ENCODE data around the gene ZNF511. TPM values are rescaled to one million over a fixed set of nuclear protein-coding genes. Genes with fewer than 3 reads are reported as not detected.
A peak's percentile ranks its signal among the peaks of the same experiment; 100 is the strongest.

Gene ZNF511
- polyA plus RNA-seq, 3 donors = 33.1 to 52.8 (median 40.8) TPM

DNA sequence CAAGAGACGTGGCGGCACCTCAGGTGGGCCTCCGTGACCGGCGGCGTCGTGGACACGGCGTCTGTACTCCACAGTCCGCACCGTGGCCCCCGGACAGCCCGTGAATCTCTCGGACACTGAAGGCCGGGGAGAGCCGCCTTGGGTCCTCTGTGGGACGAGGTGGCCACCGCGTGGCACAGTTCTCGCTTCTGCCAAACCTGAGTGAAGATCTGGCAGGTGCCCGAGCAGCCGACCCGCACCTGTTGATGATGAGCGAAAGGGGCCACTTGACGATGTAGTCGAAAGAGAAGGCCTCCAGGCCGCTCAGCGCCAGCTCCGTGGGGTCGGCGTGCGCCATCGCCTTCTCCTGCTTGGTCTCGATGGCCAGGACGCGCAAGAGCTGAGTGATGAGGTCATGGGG lies 23.5 kb upstream of the ZNF511 start:
- no peak for DNase-seq

DNA sequence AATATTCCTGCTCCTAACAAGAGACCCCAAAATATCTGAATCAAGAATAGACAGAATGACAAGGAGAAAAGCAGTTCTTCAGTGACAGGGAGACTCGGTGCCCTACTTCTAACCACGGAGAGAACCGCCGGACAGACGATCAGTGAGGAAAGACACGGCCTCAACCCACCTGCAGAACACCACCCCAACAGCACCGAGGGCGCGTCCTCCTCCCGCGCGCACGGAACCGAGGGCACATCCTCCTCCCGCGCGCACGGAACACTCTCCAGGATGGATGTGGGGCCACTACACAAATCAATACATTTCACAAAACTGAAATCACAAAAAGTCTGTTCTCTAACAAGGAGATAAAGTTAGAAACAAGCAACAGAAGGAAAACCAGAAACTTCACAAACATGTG lies 22.3 kb upstream of the ZNF511 start:
- DNase-seq = no peak

DNA sequence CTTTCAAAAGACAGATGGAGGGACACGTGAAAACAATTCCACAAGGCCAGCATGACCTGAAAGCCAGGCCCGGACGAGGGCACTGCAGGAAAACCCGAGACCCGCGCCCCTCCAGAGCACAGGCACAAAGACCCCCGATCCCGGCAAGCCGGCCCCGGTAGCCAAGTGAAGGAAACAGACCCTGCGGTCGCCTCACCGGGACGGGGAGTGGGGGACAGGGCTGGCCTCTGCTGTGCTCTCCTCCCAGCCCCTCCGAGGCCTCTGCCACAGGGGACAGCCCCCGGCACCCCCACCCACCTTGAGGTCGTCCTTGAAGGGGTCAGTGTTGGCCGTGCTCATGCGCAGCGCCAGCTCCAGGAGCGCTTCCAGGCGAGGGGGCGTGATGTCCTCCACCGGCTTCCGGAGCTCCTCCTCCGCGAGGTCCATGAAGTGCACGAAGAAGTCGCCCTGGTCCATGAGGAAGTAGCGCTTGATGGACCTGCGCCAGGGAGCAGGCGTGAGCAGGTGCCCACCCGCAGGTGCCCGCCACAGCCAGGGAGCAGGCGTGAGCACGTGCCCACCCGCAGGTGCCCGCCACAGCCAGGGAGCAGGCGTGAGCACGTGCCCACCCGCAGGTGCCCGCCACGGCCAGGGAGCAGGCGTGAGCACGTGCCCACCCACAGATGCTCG lies 20.7 kb upstream of the ZNF511 start:
- no peak for DNase-seq

DNA sequence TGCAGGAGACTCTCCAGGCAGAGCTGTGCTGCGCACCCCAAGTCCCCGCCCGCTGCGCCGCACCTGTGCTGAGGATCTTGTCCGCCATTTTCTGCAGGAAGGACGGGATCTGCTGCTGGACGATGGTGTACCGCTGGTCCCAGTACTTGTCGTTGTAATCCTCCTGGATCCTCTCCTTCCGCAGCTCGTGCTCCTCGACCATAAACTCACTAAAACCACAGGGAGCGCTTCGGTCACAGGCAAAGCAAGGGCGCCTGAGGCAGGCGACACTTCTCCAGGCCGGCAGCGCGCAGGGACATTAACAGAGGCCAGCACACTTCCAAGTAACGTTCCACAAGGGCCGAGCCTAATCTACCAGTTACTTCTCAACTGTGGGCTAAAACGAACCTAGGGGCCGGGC lies 19.0 kb upstream of the ZNF511 start:
- no peak for DNase-seq

DNA sequence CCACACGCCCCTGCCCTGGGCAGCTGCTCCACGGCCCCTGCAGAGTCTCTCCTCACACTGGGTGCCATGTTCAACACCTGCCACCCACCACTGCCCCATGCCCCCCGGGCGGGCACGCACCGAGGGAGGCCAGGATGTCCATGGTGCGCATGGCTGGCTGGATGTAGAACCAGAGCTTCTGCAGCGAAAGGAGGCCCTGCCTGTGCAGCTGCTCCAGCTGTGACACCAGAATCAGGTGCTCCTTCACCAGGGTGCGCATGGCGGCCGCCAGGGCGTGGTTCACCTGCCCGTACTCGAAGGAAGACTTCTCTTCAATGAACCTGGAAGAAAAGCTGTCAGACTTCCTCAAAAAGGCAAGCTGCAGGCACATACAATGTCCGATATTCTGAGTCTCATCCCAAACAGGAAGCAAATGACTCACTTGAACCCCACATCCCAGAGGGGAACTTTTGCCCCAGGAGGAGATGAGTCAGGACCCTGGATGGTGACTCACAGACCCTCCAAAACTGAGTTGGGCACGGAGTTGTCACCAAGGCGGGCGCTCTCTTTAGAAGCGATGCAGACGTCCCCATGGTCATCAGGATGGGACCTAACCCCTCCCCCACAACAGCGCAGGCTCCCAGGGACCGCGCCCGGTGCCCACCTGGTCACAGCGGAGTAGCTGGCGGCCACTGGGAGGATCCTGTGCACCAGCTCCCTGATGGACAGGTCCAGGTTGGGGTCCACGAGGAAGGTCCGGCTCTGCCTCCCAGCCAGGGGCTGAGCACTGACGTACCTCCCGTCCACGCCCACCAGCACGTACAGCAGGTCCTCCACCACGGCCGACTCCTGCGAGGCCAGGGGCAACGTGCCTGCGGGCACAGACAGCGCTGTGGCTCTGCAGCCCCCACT lies 15.6 kb upstream of the ZNF511 start:
- DNase-seq = no peak

DNA sequence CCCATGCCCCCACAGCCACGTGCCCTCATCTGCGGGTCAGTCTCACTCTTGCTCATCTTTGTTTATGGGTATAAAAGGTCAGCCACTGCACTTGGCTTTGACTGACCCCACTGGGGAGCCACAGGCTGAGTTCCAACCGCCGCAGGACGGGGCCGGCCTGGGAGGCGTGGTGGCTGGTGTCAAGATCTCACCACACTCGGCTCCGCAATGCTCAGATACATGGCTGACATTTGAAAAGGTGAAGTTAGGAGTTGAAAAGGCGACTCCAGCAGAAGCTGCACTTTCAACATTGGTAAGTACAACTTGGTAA lies 14.9 kb upstream of the ZNF511 start:
- no peak for DNase-seq

DNA sequence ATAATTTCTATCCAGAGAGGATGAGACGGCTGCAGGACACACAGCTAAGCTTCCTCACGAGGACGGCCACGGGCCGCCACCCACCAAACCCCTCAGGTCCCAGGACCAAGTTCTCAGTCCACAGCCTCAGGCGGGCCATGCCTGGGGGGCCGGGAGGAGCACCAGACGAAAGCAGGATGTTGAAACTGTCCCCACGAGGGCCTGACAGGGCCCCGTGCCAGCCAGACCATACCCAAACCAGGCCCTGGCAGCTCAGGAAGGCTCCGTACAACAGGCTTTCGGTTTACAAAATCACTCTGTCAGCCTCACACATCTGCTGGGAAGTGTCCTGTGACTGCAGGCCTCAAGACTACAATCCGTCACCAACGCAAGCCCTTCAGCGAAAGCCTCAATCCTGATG lies 14.5 kb upstream of the ZNF511 start:
- DNase-seq = no peak

DNA sequence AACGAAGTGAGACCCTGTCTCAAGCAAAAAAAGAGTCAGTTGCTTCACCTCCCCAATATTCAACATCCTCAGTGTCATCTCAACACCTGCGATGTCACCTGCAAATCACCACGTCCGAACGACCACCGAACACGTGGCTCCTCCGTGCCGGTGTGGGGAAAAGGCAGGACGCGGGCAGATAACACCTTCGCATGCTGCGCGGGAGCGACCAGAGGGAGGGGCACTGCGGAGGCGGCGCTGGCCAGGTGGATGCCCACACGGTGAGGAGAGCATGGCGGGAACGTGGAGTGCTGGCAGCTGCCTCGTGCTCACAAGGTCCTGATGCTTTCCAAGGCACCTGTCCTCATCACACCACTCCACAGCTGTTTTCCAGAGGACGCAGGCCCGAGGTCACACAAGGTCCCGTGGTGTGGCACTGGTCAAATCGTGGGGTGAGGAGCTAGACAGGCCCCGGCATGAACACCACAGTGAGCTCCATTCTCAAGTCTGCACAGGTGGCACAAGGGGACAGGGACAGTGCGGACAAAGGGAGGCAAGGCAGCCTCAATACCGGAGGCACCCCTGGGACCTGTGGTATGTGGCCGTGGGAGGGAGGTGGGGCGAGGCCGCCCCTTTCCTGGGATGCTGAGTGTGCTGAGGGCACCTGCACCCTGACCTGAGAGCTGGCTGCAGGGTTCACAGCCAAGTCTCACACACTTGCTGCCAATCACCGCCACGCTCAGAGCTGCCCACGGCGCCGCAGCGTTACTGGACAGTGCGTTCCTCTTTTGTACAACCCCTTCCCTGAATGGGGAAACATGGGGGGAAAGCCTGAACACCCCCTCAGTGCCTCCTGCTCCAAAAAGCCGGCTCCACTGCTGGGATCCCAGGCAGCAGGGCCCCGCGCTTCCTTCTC lies 13.0 kb upstream of the ZNF511 start:
- no peak for DNase-seq

DNA sequence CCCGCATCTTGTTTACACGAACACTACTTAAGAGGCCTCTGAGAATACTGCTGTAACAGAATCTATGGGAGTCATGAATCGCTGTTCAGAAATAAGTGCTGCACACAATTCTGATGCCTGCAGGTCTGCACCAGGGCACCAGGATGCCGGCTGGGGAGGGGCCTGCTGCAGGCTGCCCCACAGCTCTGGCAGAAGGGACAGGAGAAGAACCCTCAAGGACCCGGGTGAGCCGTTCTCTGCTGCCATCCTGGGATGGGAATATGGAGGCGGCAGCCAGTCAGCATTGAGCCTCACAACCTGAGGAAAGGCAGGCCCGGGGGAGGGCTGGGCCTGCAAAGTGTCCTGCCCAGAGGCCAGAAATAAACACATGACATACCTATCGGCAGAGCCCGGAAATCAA lies 11.2 kb upstream of the ZNF511 start:
- no peak for DNase-seq

DNA sequence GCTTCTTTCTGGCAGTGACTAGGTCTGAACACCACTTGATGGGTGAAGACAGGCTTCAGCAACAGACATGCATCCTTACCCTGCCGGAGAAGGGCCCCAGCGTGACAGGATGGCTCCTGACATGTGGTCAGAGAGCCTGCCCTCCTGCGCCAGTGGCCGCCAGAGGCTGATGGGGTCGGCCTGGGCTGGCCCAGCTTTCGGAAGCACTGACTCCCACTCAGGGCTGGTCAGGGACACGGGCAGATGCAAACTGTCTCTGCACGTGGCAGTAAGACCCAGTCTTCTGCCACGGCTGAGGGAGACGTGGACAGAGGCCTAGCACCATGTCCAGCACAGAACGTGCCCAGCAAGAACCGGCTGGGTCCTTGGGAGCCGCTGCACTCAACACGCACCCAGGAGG lies 10.2 kb upstream of the ZNF511 start:
- no peak for DNase-seq

DNA sequence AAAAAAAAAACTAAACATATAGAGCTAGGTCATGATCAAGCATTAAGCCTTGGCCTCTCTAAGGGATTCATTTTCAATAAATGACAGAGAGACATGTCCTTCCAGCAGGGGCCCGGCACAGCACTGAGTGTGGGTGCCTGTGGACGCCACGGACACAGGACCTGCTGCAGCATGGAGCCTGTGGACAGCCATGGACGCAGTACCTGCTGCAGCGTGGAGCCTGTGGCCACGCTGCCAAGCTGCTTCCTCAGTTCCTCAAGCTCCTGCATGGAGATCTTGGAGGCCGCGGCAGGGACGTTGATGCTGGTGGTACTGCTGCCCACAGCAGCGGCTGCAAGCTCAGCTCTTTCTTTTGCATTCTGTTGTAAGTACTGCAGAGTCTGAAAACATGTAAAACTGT lies 9.5 kb upstream of the ZNF511 start:
- no peak for DNase-seq

DNA sequence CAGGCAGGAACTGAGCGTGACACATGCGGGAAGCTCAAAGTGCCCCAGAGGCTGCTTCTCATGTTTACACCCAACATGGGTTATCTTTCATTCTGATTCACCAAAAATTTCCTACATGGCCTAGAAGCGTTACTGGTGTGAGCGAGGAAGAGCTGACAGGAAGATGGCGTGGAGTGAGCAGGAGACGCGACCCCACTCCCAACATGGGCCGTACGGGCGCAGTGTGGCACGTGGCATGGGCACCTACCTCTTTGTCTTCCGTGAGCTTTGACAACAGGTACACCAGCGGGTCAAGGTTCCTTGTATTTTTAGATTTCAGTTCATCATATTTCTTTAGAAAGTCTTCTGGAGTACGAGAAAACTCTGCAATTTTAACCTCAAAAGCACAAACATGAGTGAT lies 9.0 kb upstream of the ZNF511 start:
- DNase-seq = no peak

DNA sequence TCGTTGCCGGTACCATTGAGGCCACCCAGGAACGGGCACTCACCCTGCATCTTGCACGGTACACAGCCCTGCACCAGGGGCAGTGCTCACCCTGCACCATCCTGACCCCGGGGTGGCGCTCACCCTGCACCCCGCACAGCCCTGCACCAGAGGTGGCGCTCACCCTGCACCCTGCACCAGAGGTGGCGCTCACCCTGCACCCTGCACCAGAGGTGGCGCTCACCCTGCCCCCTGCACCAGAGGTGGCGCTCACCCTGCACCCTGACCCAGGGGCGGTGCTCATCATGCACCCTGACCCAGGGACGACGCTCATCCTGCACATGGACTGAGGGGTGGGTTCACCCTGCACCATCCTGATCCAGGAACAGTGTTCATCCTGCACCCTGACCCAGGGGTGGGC lies 6.5 kb upstream of the ZNF511 start:
- no peak for DNase-seq

DNA sequence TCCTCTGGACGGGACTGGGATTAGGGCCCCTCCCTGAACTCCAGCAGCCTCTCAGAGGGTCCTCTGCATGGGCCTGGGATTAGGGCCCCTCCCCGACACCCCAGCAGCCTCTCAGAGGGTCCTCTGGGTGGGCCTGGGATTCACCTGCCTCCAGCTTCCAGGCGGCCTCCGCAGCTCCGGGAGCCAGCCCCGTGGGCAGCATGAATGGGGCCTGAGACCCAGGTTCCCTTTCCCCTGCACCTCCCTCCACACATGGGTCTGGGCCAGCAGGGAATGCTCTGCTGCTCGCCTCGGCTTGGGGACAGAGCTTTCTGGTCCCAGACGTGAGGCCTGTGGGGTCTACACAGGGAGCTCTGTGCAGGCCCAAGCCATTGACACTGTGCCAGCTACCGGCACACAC lies 5.5 kb upstream of the ZNF511 start:
- DNase-seq = no peak

DNA sequence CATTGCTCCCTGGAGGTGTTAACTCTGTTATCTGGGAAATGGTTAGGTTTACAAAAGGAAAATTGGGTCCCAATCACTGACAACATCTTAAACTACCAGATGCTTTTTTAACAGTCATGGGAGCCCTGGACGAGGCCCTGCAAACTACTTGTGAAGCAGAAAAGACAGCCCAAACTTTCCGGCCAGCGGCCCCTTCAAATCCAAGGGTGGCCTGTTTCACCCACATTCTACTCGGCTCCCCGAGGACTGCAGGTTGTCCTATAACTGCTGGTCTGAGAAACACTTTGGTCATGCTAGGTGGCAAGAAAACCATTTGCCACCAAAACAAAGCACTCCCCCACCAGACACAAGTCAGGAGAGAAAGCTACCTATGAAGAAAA lies 2.6 kb upstream of the ZNF511 start:
- no peak for DNase-seq

DNA sequence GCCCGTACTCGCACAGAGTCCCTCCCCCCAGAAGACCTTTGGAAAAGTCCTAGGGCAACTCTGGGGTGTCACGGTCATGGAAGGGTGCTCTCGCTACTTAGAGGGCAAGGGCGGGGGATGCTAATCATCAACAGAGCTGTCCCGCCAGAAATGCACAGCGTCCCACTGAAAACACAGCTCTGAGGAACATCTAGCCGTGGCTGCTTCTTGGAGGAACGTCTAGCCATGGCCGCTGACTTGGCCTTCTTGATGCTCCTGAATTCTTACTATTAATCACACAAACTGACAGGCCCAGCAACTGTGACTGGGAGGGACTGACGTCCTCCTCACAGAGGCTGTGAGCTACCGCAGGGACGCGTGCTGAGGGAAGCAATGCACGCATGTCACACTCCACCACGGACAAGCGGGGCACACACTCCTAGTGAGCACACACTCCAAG lies 1.8 kb upstream of the ZNF511 start:
- DNase-seq = no peak

DNA sequence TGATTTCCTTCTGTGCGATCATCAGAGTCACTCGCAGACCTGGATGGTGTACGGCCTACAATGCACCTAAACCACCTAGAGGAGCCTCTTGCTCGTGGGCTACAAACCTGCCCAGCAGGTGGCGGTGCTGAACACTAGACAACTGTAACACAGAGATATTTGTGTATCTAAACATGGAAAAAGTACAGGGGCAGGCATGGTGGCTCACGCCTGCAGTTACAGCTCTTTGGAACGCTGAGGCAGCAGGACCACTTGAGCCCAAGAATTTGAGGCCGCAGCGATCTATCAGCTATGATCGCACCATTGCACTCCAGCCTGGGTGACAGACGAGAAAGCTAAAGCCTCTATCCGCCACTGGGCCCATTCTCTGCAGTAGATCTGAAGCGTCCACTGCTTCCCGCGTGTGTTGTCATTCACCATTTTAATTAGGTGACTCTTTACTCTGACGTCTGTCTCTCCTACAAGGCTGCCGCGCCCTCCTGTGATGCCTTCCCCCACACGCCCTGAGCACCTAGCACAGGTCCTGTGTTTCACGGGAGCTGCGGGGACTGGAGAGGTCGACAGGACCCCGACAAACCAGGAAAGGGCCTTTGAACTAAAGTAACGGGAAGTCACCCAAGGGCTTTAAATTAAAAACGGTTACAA lies 816 bp upstream of the ZNF511 start:
- DNase-seq = peak; percentile 87

DNA sequence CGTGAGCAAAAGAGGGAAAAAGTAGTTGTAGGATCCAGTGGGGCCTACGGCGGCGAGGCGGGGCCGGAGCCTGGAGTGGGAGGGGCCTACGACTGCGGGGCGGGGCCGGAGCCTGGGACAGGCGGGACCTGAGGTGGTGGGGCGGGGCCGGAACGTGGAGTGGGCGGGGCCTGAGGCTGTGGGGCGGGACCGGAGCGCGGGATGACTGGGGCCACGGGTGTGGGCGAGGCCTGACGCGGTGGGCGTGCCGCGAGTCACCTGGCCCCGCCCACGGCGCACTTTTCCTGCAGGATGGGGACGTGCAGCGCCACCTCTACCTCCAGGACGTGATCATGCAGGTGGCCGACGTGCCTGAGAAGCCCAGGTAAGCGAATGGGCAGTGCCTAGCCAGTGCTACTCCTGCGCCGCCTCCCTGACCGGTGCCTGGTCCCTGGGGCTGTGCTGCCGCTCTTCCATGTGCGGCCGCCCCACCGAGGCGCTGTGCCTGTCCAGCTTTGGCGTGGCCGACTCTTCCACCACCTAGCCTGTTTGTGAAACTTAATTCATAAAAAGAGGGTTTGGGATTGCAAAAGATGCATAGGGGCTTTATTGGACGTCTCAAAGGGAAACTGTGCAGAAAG lies 496 bp downstream of the ZNF511 start:
- peak; percentile 78 for DNase-seq

DNA sequence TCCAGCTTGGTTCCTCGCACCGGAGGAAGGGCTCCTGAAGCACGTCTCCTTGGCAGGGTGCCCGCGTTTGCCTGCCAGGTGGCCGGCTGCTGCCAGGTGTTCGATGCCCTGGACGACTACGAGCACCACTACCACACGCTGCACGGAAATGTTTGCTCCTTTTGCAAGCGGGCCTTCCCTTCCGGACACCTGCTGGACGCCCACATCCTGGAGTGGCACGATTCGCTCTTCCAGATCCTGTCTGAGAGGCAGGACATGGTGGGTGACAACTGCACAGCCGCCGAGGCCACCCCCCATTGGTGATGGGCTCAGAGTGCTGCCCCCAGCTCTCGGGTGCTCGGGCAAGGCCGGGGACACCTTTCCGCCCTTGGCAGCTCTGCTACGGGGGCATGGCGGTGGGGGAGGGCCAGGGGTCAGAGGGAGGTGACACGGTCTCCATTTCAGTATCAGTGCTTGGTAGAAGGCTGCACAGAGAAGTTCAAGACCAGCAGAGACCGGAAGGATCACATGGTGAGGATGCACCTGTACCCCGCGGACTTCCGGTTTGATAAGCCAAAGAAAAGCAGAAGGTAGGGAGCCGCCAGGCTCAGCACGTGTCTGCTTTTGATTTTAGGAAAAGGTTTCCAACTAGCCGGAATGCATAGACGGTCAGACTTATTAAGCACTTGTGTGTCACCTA lies 1.1 kb downstream of the ZNF511 start:
- no peak for DNase-seq

DNA sequence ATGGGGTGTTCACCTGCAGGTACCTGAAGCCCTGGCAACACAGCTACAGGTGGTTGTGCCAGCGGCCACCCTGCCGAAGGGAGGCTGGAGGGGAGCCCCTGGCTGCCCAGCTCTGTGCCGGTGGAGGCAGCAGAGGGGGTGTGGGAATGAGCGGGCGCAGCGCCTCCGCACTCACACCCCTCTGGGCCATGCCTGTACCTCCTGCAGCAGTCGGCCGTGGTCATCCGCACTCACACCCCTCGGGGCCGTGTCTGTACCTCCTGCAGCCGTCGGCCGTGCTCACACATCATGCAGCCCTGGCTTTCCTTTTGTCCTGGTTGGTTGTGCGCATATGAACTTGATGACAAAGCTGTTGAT lies 1.7 kb downstream of the ZNF511 start:
- no peak for DNase-seq

DNA sequence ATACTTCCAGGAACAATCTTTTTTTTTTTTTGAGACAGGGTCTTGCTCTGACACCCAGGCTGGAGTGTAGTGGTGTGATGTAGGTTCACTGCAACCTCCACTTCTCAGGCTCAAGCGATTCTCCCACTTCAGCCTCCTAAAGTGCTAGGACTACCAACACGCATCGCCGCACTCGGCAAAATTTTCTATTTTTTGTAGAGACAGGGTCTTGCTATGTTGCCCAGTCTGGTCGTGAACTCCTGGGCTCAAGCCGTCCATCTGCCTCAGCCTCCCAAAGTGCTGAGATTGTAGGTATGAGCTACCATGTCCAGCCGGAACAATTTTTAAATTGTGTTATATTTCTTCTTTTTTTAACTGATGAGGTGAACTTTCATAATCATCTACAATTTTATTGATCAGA lies 2.1 kb downstream of the ZNF511 start:
- no peak for DNase-seq
